GM12801 (cell line): Measurements from ENCODE around the gene WDR6.

Experiments
- TF ChIP-seq, protein P1 (sequence below): IDR thresholded peaks from one replicate; pipeline ENCODE4 v1.5.1; 2011; ENCODE audit warnings: control low read depth; ENCODE audit not compliant: insufficient read length; ENCODE audit errors: extremely low read depth

Gene WDR6

GRCh38 chr3:49057268-49057667, 50.1 kb downstream of the WDR6 start:
- TF ChIP-seq, protein P1, sequence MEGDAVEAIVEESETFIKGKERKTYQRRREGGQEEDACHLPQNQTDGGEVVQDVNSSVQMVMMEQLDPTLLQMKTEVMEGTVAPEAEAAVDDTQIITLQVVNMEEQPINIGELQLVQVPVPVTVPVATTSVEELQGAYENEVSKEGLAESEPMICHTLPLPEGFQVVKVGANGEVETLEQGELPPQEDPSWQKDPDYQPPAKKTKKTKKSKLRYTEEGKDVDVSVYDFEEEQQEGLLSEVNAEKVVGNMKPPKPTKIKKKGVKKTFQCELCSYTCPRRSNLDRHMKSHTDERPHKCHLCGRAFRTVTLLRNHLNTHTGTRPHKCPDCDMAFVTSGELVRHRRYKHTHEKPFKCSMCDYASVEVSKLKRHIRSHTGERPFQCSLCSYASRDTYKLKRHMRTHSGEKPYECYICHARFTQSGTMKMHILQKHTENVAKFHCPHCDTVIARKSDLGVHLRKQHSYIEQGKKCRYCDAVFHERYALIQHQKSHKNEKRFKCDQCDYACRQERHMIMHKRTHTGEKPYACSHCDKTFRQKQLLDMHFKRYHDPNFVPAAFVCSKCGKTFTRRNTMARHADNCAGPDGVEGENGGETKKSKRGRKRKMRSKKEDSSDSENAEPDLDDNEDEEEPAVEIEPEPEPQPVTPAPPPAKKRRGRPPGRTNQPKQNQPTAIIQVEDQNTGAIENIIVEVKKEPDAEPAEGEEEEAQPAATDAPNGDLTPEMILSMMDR, result no peak

DNA sequence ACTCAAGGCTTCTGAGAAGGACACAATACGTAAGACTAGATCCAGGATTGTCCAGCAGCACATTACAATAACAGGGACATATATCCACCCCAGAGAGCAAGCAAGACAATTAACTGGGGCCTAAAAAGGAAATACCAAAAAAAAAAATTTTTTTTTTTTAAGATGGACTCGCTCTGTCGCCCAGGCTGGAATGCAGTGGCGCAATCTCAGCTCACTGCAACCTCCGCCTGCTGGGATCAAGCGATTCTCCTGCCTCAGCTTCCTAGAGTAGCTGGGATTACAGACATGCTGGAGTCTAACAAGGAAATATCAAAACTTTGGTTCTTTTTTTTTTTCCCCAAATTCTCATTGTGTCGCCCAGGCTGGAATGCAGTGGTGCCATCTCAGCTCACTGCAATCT, 50.8 kb downstream of the WDR6 start:
- TF ChIP-seq, protein P1, result no peak
